ENCODE measurements around the gene ERCC1.
"Not testable (repeated sequence)": the region's sequence is repeated elsewhere in the genome, so short reads cannot be mapped to it uniquely, and the experiment has no call there.

GRCh38 chr19:45431008-45431407 is 7.3 kb upstream of the ERCC1 start:
- TF ChIP-seq, protein P1, sequence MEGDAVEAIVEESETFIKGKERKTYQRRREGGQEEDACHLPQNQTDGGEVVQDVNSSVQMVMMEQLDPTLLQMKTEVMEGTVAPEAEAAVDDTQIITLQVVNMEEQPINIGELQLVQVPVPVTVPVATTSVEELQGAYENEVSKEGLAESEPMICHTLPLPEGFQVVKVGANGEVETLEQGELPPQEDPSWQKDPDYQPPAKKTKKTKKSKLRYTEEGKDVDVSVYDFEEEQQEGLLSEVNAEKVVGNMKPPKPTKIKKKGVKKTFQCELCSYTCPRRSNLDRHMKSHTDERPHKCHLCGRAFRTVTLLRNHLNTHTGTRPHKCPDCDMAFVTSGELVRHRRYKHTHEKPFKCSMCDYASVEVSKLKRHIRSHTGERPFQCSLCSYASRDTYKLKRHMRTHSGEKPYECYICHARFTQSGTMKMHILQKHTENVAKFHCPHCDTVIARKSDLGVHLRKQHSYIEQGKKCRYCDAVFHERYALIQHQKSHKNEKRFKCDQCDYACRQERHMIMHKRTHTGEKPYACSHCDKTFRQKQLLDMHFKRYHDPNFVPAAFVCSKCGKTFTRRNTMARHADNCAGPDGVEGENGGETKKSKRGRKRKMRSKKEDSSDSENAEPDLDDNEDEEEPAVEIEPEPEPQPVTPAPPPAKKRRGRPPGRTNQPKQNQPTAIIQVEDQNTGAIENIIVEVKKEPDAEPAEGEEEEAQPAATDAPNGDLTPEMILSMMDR (IDR thresholded peaks at IDR 0.05): not testable (repeated sequence)
- TF ChIP-seq POLR2A (IDR thresholded peaks at IDR 0.05): not testable (repeated sequence)
